ENCODE measurements around the gene F13A1. TPM values are rescaled to one million over a fixed set of nuclear protein-coding genes. Genes with fewer than 3 reads are reported as not detected.
A peak's percentile ranks its signal among the peaks of the same experiment; 100 is the strongest.

The F13A1 gene
- total RNA-seq: 91.9 TPM

GRCh38 chr6:6319952-6320811 is at the start of gene F13A1:
Gene F13A1, minus strand, starts transcription at chr6:6320662. Its CDS starts 1,998 bp downstream, at chr6:6318664.
- no peaks in the 10 kb centered on the region for H3K9me3 ChIP-seq
- no peaks in the 10 kb centered on the region for H3K4me1 ChIP-seq
- intact Hi-C loops (cut with DNase I): loop anchor here (10.0 kb wide), 1 partner anchor 1175 kb away; no protein-coding TSS in a partner anchor
- no peak for DNase-seq (ENCODE audit: low spot score in 2 of 2)
- TF ChIP-seq CTCF (IDR thresholded peaks at IDR 0.05): no peak
- no peaks in the 10 kb centered on the region for H3K27me3 ChIP-seq
- H3K4me3 ChIP-seq: peak within 1 kb of the TSS in 1 of 2 donors; percentile 51
- H3K27ac ChIP-seq: no peak within 1 kb of the TSS
- no peaks in the 10 kb centered on the region for H3K36me3 ChIP-seq

- Histone ChIP-seq H3K27ac (no peak overlapping the region), H3K4me1 (no peaks in the 10 kb centered on the region), H3K9me3 (no peaks in the 10 kb centered on the region), H3K36me3 (no peaks in the 10 kb centered on the region), H3K27me3 (no peaks in the 10 kb centered on the region), H3K4me3 (no peak overlapping the region)
- intact Hi-C loops (cut with DNase I): no loop called here
- no peak for DNase-seq (ENCODE audit: low spot score in 2 of 2)
- TF ChIP-seq CTCF (IDR thresholded peaks at IDR 0.05): no peak
Observed at GRCh38 chr6:6368684-6369052, 48.2 kb upstream of the F13A1 start.

GRCh38 chr6:6368040-6368683 is 47.7 kb upstream of the F13A1 start:
- no peak for DNase-seq (ENCODE audit: low spot score in 2 of 2)
- Histone ChIP-seq H3K4me1 (no peaks in the 10 kb centered on the region), H3K27me3 (no peaks in the 10 kb centered on the region), H3K27ac (no peak overlapping the region), H3K36me3 (no peaks in the 10 kb centered on the region), H3K4me3 (no peak overlapping the region), H3K9me3 (no peaks in the 10 kb centered on the region)
- TF ChIP-seq CTCF (IDR thresholded peaks at IDR 0.05): no peak
- intact Hi-C loops (cut with DNase I): no loop called here

- no peak for TF ChIP-seq CTCF (IDR thresholded peaks at IDR 0.05)
- H3K36me3 ChIP-seq: no peaks in the 10 kb centered on the region
- intact Hi-C loops (cut with DNase I): no loop called here
- no peak overlapping the region for H3K27ac ChIP-seq
- H3K4me1 ChIP-seq: no peaks in the 10 kb centered on the region
- no peaks in the 10 kb centered on the region for H3K9me3 ChIP-seq
- no peak for DNase-seq (ENCODE audit: low spot score in 2 of 2)
- no peak overlapping the region for H3K4me3 ChIP-seq
- H3K27me3 ChIP-seq: no peaks in the 10 kb centered on the region
Observed at GRCh38 chr6:6366803-6367202, 46.3 kb upstream of the F13A1 start.

- Histone ChIP-seq H3K4me1 (no peaks in the 10 kb centered on the region), H3K27ac (no peak overlapping the region), H3K9me3 (no peaks in the 10 kb centered on the region), H3K4me3 (no peak overlapping the region), H3K36me3 (no peaks in the 10 kb centered on the region), H3K27me3 (no peaks in the 10 kb centered on the region)
- TF ChIP-seq CTCF (IDR thresholded peaks at IDR 0.05): no peak
- DNase-seq (ENCODE audit: low spot score in 2 of 2): no peak
- intact Hi-C loops (cut with DNase I): no loop called here
Observed at GRCh38 chr6:6365242-6365641, 44.8 kb upstream of the F13A1 start.
